Measurements from ENCODE around the gene IGDCC3.

Gene IGDCC3

GRCh38 chr15:65305776-65306175 lies 72.0 kb downstream of the IGDCC3 start:
- no peak overlapping the region for H3K4me3 ChIP-seq (ENCODE audit: insufficient read length, low read depth)
- TF ChIP-seq ZNF274 (IDR thresholded peaks at IDR 0.05; ENCODE audit: low read depth, low read length) (no peak), SUZ12 (IDR thresholded peaks at IDR 0.05; ENCODE audit: extremely low read depth, insufficient read depth, insufficient read length) (no peak), YY1 (IDR thresholded peaks at IDR 0.05; ENCODE audit: insufficient read depth, insufficient read length) (no peak)
- H3K4me1 ChIP-seq (ENCODE audit: insufficient read depth, insufficient read length): peaks cover 7% of the 10 kb centered on the region
- no peak overlapping the region for H3K9ac ChIP-seq (ENCODE audit: insufficient read length, low read depth)
- H3K36me3 ChIP-seq (ENCODE audit: insufficient read depth, insufficient read length, low read length): no peaks in the 10 kb centered on the region
- no peak for DNase-seq (ENCODE audit: low read depth, low spot score)
- H3K9me3 ChIP-seq (ENCODE audit: insufficient read depth, low read length): peaks cover 11% of the 10 kb centered on the region; the same call in 1 of the 2 replicates
- H3K27me3 ChIP-seq (ENCODE audit: insufficient read depth, insufficient read length): no peaks in the 10 kb centered on the region

DNA sequence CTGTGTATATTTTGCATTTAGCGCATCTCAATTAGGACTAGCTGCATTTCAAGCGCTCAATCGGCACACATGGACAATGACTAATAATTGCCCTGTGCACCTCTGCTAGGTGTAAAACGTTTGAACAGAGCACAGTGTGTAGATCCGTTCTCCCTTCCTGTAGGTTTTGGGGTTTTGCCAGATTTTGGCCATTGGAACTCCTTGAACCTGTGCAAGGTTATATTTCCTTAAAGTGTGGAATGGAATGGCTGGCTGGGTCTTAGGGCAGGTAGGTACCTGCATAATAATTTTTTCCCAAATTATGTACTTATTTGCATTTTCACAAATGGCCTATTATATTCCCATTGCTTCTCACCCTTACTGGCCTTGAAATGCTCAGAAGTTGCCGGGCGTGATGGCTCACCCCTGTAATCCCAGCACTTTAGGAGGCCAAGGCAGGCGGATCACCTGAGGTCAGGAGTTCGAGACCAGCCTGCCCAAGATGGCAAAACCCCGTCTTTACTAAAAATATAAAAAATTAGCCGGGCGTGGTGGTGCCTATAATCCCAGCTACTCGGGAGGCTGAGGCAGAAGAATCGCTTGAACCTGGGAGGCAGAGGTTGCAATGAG lies 72.5 kb downstream of the IGDCC3 start:
- Histone ChIP-seq H3K36me3 (ENCODE audit: insufficient read depth, insufficient read length, low read length) (no peaks in the 10 kb centered on the region), H3K9ac (ENCODE audit: insufficient read length, low read depth) (peak overlapping the region; percentile 47), H3K27me3 (ENCODE audit: insufficient read depth, insufficient read length) (no peaks in the 10 kb centered on the region), H3K4me1 (ENCODE audit: insufficient read depth, insufficient read length) (peaks cover 7% of the 10 kb centered on the region), H3K9me3 (ENCODE audit: insufficient read depth, low read length) (peaks cover 16% of the 10 kb centered on the region; the same call in 1 of the 2 replicates), H3K4me3 (ENCODE audit: insufficient read length, low read depth) (no peak overlapping the region)
- DNase-seq (ENCODE audit: low read depth, low spot score): no peak
- no peak for TF ChIP-seq SUZ12 (IDR thresholded peaks at IDR 0.05; ENCODE audit: extremely low read depth, insufficient read depth, insufficient read length)
- TF ChIP-seq YY1 (IDR thresholded peaks at IDR 0.05; ENCODE audit: insufficient read depth, insufficient read length): no peak
- TF ChIP-seq ZNF274 (IDR thresholded peaks at IDR 0.05; ENCODE audit: low read depth, low read length): no peak

- Histone ChIP-seq H3K27me3 (ENCODE audit: insufficient read depth, insufficient read length) (no peaks in the 10 kb centered on the region), H3K9me3 (ENCODE audit: insufficient read depth, low read length) (peaks cover 18% of the 10 kb centered on the region; the same call in 1 of the 2 replicates), H3K36me3 (ENCODE audit: insufficient read depth, insufficient read length, low read length) (no peaks in the 10 kb centered on the region), H3K9ac (ENCODE audit: insufficient read length, low read depth) (peak within 1 kb of the TSS; percentile 66), H3K4me3 (ENCODE audit: insufficient read length, low read depth) (peak within 1 kb of the TSS; percentile 24), H3K4me1 (ENCODE audit: insufficient read depth, insufficient read length) (peaks cover 4% of the 10 kb centered on the region)
- peak; percentile 86 for DNase-seq (ENCODE audit: low read depth, low spot score)
- no peak for TF ChIP-seq SUZ12 (IDR thresholded peaks at IDR 0.05; ENCODE audit: extremely low read depth, insufficient read depth, insufficient read length)
- TF ChIP-seq YY1 (IDR thresholded peaks at IDR 0.05; ENCODE audit: insufficient read depth, insufficient read length): no peak
- no peak for TF ChIP-seq ZNF274 (IDR thresholded peaks at IDR 0.05; ENCODE audit: low read depth, low read length)
Observed at GRCh38 chr15:65304381-65305149, 73.2 kb downstream of the IGDCC3 start, which contains the start of gene RNU5B-1. Gene RNU5B-1 (plus strand): TSS chr15:65304677.

DNA sequence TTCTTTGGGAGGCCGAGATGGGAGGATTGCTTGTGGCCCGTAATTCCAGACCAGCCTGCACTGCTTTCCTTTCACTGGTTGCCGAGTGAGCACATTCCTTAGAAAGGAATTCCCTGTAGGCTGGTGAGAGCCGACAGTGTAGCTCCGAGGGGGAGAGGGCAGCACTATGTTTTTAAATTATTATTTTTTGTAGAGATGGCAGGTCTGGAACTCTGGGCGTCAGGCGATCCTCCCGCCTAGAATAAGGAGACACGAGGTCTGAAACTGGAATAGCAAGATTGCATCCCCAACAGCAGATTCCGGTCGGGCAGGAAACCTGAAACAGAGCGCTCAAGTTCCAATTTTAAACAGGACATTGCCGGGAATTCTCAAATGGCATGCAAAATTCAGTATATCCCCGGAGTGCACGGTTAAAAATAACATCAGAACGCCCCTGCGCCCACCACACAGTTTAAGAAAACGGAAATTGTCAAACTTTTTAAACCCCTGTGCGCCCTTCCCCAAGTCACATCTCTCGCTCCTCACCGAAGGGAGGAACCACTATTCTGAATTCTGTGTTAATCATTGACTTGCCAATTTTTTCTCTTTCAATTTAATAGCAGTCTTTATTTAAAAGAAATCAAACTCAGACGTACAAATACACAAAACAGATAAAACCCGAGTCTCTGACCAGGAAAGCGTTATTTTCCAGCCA lies 74.0 kb downstream of the IGDCC3 start:
- Histone ChIP-seq H3K4me1 (ENCODE audit: insufficient read depth, insufficient read length) (peaks cover 3% of the 10 kb centered on the region), H3K27me3 (ENCODE audit: insufficient read depth, insufficient read length) (no peaks in the 10 kb centered on the region), H3K36me3 (ENCODE audit: insufficient read depth, insufficient read length, low read length) (no peaks in the 10 kb centered on the region), H3K9ac (ENCODE audit: insufficient read length, low read depth) (peak overlapping the region; percentile 66), H3K4me3 (ENCODE audit: insufficient read length, low read depth) (peak overlapping the region; percentile 24), H3K9me3 (ENCODE audit: insufficient read depth, low read length) (peaks cover 18% of the 10 kb centered on the region; the same call in 1 of the 2 replicates)
- DNase-seq (ENCODE audit: low read depth, low spot score): peak; percentile 78
- TF ChIP-seq YY1 (IDR thresholded peaks at IDR 0.05; ENCODE audit: insufficient read depth, insufficient read length) (no peak), ZNF274 (IDR thresholded peaks at IDR 0.05; ENCODE audit: low read depth, low read length) (no peak), SUZ12 (IDR thresholded peaks at IDR 0.05; ENCODE audit: extremely low read depth, insufficient read depth, insufficient read length) (no peak)

DNA sequence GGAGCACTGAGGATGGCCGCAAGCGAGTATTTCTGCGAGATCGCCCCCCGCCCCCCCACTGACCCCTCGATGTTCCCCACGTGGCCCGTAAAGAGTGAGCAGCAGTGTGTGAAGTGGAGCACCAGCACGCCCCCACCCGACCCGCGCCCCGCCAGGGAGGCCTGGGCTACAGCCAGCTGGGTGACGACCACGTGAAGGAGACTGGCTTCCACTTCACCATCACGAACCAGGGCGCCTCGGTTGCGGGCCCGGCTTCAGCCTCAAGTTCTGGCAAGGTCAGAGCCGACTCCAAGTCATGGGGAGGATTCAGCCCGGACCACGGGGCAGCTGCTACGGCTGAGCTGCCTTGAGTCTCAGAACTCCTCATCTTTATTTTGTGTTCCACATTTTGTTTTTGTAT lies 75.7 kb downstream of the IGDCC3 start:
- Histone ChIP-seq H3K9me3 (ENCODE audit: insufficient read depth, low read length) (peaks cover 18% of the 10 kb centered on the region; the same call in 1 of the 2 replicates), H3K36me3 (ENCODE audit: insufficient read depth, insufficient read length, low read length) (no peaks in the 10 kb centered on the region), H3K4me1 (ENCODE audit: insufficient read depth, insufficient read length) (peaks cover 3% of the 10 kb centered on the region), H3K27me3 (ENCODE audit: insufficient read depth, insufficient read length) (no peaks in the 10 kb centered on the region), H3K4me3 (ENCODE audit: insufficient read length, low read depth) (no peak overlapping the region), H3K9ac (ENCODE audit: insufficient read length, low read depth) (no peak overlapping the region)
- no peak for TF ChIP-seq ZNF274 (IDR thresholded peaks at IDR 0.05; ENCODE audit: low read depth, low read length)
- TF ChIP-seq SUZ12 (IDR thresholded peaks at IDR 0.05; ENCODE audit: extremely low read depth, insufficient read depth, insufficient read length): no peak
- TF ChIP-seq YY1 (IDR thresholded peaks at IDR 0.05; ENCODE audit: insufficient read depth, insufficient read length): no peak
- DNase-seq (ENCODE audit: low read depth, low spot score): no peak

- H3K4me1 ChIP-seq (ENCODE audit: insufficient read depth, insufficient read length): peaks cover 3% of the 10 kb centered on the region
- no peak overlapping the region for H3K9ac ChIP-seq (ENCODE audit: insufficient read length, low read depth)
- no peak for DNase-seq (ENCODE audit: low read depth, low spot score)
- H3K9me3 ChIP-seq (ENCODE audit: insufficient read depth, low read length): peaks cover 18% of the 10 kb centered on the region; the same call in 1 of the 2 replicates
- TF ChIP-seq YY1 (IDR thresholded peaks at IDR 0.05; ENCODE audit: insufficient read depth, insufficient read length) (no peak), ZNF274 (IDR thresholded peaks at IDR 0.05; ENCODE audit: low read depth, low read length) (no peak), SUZ12 (IDR thresholded peaks at IDR 0.05; ENCODE audit: extremely low read depth, insufficient read depth, insufficient read length) (no peak)
- no peaks in the 10 kb centered on the region for H3K36me3 ChIP-seq (ENCODE audit: insufficient read depth, insufficient read length, low read length)
- H3K4me3 ChIP-seq (ENCODE audit: insufficient read length, low read depth): no peak overlapping the region
- no peaks in the 10 kb centered on the region for H3K27me3 ChIP-seq (ENCODE audit: insufficient read depth, insufficient read length)
Observed at GRCh38 chr15:65300924-65301441, 76.8 kb downstream of the IGDCC3 start.
